Hematopoietic multipotent progenitor cell treated with erythropoietin and hydrocortisone succinate and interleukin-3 and kit ligand, for 17 days (in vitro differentiated cells): ENCODE results near the gene GCSAML.

Source experiments
- DNase-seq: peaks from one replicate; pipeline ENCODE4 v3.0.0-alpha.2; 2015; ENCODE audit warnings: low spot score

GCSAML gene

DNA sequence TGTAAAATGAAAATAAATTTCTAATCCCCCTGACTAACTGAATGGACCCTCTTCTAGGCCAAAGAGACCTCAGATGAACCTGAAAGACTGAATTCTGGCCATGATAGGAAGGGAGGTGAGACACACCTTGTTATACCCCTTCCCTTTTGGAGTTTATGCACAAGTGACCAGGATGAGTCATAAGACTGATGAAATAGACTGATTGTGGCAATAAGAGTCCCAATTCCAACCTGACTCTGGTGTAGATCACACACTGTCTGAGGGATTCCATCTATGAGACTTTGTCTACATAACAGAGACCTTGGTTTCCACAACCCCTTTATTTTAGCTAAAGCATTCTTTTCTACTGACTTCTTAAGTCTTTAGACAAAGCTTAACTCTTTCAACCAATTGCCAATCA is 25.7 kb downstream of the GCSAML start:
- DNase-seq, result no peak

DNA sequence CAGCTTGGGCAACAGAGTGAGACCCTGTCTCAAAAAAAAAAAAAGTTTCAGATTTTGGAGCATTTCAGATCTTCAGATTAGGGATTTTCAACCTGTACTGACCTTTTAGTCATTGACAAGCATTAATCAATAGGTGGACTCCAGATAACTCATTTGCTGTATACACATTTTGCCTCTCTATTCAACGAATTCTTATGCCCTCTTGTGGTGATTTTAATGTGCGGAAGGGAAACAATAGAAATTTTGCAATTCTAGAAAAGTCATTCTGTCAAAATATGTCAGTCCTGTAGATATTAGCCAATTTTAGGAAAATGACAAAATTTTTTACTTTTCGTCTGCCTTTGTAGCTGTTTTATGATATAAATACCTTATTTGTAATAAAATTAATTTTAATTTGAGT is 27.6 kb downstream of the GCSAML start:
- DNase-seq, result no peak

DNA sequence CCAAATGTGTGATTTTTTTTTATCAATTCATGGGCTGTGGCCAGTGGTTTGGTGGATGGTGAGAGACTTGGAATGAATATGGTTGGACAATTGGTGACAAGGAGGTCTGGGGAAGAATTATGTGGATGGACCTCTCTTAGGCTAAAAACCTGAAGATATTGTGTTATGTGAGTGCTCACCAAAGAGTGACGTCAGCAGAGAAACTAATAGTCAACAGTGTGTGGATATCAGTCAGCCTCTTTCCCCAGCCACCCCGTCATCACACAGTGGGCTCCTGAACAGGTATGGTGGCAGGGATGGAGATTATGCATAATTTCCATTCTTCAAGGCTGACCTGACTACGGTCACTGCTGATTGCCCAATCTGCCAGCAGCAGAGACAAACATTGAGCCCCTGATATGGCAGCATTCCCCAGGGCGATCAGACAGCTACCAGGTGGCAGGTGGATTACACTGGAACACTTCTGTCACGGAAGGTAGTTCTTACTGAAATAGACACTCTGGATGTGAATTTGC is 30.1 kb downstream of the GCSAML start:
- no peak for DNase-seq

DNA sequence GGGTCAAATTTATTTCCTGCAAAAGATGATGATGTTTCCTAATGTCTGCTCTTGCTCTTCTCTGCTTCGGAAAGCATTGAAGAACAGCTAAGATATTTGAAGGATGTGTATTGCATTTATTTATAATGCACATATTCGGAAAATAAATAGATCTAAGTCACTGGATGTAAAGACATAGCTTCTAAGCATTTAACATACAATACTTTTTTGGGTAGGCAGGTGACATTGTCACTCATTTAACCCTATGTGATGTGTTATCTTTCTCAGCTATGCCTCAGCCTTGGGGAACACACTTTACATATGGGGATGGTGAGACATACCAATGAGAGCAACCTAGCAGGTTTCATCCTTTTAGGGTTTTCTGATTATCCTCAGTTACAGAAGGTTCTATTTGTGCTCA is 39.1 kb downstream of the GCSAML start, which contains the start of gene OR2G2:
Gene OR2G2 (plus strand): TSS at position 301 of the 400 bp plus-strand sequence. CDS start 0 bp downstream, at position 301.
- no peak for DNase-seq

DNA sequence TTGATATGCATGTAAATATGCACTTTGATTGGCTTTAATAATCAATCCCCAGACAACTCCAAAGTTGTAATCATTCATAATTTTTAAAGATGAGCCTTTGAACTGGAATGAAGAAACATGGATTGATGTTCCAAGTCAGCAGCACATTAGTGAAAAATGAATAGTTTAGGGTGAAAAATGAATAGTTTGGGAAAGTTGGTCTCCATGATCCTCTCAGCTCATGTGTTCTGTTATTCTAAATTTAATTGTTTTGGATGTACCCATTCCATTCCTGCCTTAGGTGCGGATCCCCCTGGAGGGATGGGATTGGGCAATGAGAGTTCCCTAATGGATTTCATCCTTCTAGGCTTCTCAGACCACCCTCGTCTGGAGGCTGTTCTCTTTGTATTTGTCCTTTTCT is 56.4 kb downstream of the GCSAML start, which contains the start of gene OR2G3:
Gene OR2G3 (plus strand): TSS at position 301 of the 400 bp plus-strand sequence. CDS start 0 bp downstream, at position 301.
- no peak for DNase-seq

DNA sequence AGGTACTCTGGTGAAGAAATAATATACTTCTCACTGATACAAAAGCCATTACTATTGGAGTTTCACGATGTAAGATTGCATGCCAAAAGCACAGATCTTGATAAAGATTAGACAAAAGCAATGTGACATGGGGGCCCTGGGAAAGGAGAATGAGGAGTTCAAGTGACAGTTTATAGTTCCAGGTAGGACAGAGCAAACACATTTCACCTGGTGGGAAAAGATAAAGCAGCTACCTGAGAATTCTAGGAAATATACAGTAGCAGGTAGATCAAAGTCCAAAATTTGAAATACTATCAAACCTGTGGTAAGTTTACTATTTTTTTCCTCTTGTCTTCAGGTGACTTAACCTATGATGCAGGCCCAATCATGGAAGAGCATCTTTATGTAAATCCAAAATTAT is 64.5 kb downstream of the GCSAML start:
- no peak for DNase-seq

DNA sequence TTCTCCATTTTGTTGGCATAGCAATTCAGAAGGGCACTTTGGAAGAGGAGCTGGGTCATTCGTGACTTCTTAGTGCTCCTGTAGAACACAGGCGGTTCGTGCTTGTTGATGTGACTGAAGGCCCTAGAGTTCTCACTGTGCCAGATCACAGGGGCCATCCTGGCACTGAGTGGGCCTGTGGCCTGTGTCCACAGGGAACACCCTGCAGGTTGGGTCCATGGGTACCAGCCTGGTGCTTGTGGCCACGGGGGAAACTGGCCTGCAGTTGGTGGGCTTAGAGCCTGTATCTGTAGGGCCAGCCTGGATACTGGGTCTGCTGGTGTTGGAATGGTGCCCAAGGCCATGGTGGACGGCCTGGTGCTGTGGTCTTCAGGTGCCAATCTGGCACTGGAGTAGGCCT is 65.7 kb downstream of the GCSAML start:
- DNase-seq, result no peak
